Fibroblast of peridontal ligament (primary cell): ENCODE measurements around the gene DUSP19.
"Not testable (repeated sequence)": the region's sequence is repeated elsewhere in the genome, so short reads cannot be mapped to it uniquely, and the experiment has no call there.

Source experiments
- DNase-seq: peaks from one replicate; pipeline ENCODE4 v3.0.0-alpha.2; 2010; ENCODE audit errors: extremely low read depth

The DUSP19 gene, protein sequence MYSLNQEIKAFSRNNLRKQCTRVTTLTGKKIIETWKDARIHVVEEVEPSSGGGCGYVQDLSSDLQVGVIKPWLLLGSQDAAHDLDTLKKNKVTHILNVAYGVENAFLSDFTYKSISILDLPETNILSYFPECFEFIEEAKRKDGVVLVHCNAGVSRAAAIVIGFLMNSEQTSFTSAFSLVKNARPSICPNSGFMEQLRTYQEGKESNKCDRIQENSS

DNA sequence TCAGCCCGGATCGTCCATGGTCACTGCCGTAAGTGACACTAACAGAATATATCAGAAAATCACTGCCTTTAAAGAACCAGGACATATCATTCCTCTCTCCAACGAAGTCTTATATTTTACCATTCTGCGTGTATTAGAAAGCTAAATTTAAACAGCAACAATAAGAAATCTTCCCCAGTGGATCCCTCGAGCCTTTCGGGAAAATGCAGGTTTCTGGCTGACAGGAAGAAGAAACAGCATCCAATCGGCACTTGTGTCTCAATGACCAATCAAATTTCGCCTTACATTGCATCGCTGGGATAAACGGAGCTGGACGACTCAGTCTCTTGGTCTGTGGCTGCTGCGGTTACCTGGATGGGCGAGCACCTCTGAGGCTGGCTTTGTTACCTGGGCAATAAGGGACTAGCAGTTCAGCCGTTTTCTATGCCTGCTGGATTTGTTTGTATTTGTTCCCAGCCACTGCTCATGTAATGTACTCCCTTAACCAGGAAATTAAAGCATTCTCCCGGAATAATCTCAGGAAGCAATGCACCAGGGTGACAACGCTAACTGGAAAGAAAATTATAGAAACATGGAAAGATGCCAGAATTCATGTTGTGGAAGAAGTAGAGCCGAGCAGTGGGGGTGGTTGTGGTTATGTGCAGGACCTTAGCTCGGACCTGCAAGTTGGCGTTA is at the start of gene DUSP19:
DUSP19 (plus strand) TSS at position 284 of the 675 bp plus-strand sequence; CDS start at position 471, 187 bp downstream.
- peak; percentile 96 for DNase-seq

DNA sequence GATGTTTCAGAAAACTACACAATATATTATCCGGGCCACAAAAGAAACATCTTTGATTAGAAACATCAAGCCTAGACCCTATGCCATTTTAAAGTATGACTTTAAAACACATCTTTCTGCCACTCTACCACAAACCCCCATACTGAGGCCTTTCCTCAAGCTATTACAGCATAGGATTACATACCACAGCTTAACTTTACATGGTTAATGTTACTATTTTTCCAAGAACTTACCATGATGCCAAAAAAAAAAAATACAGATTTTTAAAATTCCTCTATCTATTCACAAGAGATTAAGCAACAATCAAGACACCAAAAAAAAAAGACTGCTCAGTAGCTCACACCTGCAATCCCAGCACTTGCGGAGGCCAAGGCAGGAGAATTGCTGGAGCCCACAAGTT is 49.3 kb upstream of the DUSP19 start:
- DNase-seq = peak; percentile 68

DNA sequence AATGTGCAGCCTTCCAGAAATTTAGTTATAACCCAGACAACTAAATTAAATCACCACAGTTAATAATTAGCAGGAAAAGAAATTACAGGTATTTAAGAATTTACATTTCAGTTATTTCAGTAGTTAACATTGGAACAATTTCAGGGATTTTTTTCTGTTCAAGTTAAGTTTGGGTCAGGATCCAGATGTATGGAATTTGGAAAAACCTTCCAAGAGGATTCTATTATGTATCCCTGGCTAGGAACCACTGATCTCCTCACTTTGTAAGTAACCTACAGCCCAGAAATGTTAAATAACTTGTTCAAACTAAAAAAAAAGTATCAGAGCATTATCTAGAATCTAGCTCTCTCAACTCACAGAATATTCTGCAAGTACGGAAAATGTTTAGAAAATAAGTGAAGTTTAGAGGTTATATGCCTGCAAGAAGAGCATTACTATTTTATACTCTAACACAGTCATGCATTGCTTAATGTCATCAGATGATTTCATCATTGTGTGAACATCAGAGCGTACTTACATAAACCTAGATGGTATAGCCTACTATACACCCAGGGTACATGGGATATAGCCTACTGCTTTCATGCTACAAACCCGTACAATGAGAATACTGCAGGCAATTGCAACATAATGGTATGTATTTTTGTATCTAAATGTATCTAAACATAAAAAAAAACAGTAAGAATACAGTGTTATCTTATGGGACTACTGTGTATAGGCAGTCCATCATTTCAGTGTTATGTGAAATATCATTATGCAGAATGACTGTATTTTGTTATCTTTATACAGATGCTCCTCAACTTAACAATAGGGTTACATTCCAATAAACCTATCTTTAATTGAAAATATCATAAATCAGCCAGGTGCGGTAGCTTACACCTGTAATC is 46.4 kb upstream of the DUSP19 start:
- peak; percentile 38 for DNase-seq

DNA sequence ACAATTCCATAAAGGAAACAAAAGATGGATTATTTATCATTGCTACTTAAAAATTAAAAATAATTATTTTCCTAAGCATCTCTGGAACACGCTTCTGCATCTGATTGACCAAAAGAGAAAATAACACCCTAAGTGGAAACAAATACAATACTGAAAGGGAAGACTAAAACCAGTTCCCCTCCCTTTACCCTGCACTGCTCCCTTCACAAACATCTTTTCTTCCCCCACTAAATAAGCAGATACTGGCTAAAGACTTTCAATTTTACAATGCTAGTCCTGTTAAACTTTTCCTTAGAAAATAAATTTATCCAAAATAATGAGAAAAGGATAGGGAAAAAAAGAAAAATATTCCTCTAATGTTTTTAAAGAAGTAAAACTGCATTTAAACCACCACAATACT is 44.6 kb upstream of the DUSP19 start:
- DNase-seq = no peak

DNA sequence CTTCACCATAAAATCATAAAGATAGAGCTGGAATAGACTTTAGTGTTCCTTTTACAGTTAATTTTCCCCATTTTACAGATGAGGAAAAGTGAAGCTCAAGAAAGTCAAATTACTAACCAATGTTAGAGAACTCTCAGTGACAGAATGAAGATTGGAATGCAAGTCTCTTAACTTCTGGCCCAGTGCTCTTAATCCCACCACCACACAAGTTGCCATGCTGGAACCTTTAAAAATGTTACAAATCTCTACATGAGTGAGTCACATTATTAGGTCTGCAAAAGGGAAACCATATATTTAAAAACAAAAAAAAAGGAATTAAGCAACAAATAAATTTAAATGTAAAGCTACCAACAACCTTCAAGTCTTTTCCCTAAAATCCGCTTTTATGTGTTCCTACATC is 43.7 kb upstream of the DUSP19 start:
- peak; percentile 37 for DNase-seq

DNA sequence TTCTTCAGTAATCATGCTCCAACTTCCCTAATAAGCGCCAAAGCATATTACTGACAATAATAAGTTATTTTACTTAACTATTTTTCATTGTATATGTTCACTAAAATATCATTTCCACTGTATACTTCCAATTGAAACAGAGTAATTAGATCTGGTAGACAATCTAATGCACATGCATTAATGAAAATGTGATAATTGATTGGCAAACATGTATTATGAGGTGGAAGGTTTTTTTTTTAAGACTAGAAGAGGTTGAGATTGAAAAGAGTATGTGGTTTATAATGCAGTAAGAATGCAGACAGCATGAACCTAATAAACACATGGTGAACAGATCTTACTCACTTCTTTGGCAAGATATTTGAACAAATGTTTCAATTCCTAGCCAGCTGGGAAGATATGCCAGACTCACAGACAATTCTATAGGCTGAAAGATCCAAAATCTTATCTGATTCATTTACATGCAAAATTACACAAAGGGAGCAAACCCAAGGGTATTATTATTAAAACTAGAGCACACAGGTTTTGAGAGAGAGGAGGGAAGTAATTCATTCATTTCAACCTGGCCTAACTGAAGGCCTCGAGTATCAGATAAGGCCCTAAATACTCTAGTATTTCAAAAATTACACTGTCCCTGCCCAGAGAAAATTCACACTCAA is 43.1 kb upstream of the DUSP19 start:
- peak; percentile 82 for DNase-seq

DNA sequence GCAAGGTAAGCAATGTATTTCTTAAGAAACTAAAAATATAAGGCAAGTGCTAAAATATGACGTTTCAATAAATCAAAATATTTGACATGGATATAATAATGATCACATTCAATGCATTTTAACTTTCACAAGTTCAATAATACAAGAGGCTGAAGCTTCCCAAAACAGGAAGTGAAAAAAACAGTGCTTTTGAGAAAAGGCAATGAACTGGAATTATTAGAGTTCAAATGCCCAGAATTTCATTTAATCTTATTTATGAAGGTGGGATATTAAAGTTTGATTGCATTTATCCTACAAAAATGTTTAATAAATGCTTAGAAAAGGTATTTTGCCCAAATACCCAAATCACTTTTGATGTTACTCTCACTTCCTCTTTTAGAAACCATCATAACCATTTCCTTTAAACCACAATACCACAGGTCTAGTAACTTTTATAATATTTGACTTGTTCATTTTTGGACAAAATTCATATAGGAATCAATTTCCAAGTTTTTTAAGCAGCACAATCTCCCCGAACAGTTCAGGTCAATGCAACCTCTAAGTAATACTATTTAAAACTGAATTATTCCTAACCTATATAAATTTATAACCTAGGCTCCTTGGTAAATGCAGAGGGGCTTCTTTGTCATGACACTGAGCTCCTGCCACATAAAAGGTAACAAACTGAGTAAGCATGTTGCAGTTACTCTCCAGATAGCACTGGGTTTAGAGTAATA is 42.4 kb upstream of the DUSP19 start:
- no peak for DNase-seq

DNA sequence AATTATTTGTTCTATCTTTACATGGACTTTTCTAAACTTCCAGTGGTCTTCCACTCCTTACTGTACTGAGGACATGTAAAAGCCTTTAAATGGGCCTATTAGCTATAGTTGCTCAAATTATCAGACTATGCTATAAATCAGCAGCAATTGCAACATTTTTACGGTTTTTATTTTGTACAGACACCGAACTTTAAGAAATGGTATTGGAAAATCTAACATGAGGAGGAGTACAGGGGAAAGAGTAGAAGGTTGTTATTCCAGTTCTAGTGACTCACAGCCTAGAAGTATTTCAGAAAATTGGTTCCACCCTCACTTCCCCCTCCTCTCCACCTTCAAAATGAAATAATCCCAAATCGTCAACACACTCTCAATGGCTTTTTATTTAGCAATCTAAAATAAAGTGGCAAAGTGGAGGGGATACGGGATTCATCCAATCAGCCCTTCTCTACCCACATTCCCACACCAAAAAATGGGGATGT is 41.4 kb upstream of the DUSP19 start:
- DNase-seq = peak; percentile 53

DNA sequence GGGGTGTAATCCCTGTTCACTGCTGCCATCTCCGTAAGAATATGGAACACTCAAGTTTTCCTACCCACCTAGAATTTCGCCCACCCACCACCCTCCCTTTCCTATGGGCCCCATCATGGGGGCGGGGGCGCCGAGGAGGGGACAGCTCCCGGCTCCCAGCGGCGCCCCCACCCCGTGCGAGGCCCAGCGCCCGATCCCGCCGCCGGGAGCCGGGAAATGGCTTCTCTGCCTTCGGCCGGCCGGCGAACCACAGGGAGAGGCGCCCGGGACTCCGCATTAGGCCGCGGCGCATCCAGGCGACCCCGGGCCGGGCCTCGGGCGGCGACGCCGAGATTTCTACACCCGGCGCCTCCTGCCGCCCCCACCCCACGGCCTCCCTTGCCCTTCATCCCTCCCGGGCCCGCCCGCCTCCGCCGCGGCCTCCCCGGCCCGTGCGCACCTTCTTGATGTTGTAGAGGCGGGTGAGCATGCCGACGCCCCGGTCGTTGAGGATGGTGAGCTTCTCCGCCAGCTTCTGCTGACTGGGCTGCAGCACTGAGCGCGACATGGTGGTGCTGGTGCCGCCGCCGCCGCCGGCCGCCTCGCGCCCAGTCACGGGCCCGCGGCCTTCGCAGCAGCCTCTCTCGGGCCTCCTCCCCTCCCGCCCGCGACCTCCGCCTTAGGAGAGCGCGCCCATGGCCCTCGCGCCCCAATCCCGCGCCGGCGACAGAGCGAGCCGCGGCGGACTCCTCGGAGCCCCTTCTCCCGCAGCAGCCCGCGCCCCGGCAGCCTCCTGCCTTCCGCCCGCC is 40.8 kb upstream of the DUSP19 start:
- DNase-seq = peak; percentile 14

DNA sequence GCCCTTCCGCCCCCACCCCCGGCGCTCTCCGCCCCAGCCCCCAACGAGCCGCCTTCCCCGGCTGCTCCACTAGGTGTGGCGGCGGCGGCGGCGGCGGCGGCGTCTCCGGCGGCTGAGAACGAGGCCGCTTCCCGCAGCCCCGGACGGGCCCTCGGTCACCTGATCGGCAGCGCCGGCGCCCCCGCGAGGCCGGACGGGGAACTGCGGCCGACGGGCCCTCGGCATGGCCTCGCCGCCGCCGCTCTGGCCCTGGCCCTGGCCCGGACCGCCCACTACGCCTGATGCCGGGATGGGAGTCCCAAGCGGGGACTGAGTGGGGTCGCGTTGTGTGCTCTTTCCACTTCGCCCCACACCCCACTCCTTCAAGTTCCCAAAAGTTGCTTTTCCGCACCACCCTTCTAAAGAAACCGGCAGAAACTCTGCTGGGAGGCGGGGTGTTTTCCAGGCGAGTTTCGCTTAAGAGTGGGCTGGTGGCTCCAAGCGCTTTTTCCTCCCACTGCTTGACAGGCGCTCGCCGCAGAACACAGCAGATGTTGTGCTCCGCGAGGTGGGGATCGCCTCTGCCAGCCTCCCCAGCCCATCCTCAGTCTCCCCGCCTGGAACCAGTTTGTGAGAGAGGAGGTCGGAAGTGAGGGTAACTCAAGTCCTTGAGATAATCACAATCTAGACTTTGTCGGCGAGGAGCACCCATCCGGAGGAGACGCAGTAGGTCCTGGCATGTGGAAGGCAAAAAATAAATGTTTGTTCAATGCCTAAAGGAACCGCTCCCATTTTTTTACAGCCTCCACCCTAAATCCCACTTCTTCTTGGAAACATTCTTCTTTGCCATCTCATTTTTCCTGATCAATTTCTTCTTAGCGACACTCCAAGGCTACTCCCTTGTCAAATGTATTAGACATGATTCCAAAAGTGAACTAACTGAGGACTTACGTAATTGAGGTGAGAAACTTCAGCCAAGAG is 39.9 kb upstream of the DUSP19 start, which contains the start of gene NCKAP1:
NCKAP1 (minus strand) TSS at position 117 of the 960 bp plus-strand sequence. CDS start 358 bp downstream, outside the sequence.
- peak; percentile 70 for DNase-seq

DNA sequence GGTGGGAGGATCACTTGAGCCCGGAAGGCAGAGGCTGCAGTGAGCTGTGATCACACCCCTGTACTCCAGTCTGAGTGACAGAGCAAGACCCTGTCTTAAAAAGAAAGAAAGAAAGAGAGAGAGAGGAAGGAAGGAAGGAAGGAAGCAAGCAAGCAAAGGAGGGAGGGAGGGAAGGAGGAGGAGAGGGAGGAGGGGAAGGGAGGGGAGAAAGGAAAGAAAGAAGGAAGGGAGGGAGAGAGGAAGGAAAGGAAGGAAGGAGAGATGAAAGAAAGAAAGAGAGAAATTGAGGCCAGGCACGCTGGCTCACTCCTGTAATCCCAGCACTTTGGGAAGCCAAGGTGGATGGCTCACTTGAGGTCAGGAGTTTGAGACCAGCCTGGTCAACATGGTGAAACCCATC is 37.9 kb upstream of the DUSP19 start:
- no peak for DNase-seq

DNA sequence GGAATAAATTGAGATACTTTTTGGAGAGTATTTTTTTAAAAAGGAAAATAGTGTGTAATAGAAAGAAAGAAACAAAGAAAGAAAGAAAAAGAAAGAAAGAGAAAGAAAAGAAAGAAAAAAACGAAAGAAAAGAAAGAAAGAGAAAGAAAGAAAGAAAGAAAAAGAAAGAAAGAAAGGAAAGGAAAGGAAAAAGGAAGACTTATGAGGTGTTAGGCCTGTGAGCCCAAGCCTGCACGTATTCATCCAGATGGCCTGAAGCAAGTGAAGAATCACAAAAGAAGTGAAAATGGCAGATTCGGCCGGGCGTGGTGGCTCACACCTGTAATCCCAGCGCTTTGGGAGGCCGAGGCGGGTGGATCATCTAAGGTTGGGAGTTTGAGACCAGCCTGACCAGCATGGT is 35.0 kb upstream of the DUSP19 start:
- not testable (repeated sequence) for DNase-seq

DNA sequence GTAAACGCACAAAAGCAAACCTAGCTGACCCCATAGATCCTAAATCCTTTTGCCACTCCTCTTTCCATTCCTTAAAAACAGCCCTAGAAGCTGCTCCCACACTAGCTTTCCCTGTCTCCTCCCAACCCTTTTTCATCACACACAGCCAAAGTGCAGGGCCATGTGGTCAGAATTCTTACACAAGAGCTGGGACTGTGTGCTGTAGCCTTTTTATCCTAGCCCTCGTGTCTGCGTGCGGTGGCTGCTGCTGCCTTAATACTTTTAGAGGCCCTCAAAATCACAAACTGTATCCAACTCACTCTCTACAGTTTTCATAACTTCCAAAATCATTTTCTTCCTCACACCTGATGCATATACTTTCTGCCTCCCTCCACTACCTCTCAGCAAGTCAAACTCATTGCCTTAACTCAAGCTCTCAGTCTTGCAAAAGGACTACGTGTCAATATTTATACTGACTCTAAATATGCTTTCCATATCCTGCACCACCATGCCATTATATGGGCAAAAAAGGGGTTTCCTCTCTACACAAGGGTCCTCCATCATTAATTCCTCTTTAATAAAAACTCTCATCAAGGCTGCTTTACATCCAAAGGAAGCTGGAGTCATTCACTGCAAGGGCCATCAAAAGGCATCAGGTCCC is 30.9 kb upstream of the DUSP19 start:
- not testable (repeated sequence) for DNase-seq

DNA sequence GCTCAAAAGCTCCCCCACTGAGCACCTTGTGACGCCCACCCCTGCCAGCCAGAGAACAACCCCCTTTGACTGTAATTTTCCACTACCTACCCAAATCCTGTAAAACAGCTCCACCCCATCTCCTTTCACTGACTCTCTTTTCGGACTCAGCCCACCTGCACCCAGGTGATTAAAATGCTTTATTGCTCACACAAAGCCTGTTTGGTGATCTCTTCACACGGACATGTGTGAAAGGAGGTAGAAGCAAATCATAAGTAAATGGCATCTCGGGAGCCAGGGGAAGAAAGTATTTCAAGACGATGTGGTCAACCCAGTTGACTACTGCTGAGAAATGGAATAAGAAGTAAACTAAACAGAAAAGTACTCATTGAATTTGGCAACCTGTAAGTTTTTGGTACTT is 29.1 kb upstream of the DUSP19 start:
- no peak for DNase-seq

DNA sequence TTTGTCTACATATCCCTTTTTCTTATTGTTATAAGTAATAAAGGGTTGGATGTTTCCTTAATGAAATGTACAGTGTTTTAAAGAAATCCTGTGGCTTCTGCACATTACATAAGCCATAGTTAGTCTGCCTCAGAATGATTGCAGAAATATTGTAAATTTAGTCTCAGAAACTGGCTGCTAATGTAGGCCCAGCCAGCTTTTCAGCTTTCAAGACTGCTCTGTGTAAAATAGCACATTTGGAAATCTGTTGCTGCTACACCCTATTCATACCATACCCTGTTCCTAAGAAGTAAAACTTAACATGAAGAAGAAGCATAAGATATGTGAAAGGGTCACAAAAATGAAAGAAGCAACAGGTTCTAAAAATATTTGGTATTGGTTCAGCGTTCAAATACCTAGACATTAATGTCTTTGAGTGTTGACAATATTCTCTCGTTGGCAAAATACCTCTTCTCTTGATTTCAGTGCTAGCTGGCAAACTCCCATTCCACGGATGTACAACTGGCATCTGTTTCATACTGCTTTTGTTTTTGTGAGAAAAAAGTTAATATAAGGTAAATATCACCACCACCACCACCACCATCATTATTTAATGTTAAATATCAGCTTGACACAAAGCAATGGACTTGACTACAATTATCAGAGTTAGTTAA is 21.1 kb upstream of the DUSP19 start:
- no peak for DNase-seq

DNA sequence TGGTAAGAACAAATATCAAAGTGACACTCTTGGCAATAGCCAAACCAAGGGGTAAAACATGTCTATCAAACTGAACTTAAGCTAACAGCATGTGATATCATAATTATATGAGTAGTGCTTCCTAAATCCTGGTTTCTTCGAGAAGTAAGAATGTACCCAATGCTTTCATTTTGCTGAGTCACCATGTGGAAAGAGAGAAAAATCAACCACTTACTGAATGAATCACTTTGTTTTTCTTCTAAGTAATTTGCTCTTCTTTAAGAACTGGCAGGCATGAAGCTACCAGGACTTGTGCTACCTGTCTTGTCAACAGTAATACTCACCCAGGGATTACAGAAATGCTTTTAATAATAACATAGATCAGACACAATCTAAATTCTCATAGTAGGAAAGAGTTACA is 19.0 kb upstream of the DUSP19 start:
- peak; percentile 92 for DNase-seq

DNA sequence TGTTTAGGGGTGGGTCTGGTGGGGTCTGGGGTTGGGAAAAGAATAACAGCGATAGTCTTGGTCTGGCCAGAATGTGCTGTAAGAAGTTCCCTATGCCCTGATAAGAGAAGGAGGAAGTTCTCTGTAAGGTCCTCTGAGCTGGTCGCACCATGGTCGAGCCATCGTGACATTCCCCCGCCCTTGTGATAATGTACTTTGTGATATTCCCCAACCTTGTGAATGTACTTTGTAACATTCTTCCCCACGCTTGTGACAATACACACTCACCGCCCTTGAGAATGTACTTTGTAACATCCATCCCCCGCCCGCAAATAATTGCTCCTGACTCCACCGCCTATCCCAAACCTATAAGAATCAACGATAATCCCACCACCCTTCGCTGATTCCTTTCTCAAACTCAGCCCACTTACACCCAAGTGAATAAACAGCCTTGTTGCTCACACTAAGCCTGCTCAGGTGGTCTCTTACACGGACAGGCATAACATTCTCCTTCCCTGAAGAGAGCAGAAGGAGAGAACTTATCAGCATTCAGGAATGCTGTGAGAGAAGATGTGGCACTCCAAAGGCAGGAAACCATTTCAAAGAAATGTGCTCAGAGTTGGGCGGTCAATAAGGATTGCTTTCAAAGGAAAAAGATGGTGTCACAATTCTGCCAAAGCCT is 17.8 kb upstream of the DUSP19 start:
- DNase-seq = no peak

DNA sequence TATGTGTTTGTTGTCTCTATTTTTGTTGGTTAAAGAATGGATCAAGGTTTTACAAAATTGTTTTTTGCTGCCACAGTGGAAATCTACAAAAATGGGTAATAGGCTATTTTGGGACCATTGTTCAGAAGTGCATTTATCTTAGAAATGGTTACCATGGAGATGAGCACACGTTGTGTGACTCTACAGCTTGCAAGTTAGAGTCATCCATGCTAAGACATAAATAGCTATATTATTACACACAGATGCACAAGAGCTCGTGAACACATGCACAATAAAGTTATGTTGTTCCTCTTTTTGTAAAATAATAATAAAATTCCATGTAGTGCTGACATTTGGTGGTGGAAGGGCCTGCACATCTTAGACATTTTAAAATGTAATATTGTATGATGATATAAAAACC is 15.5 kb upstream of the DUSP19 start:
- peak; percentile 71 for DNase-seq
